Stomach (tissue), 9 donors: ENCODE measurements around the gene HDGFL3. TPM values are rescaled to one million over a fixed set of nuclear protein-coding genes. Genes with fewer than 3 reads are reported as not detected.
A peak's percentile ranks its signal among the peaks of the same experiment; 100 is the strongest.

Source experiments
- DNase-seq, 2 donors: peaks; one replicate each; pipeline versions ENCODE4 v3.0.0 to v3.0.0-alpha.2; 2013 to 2019
- H3K27ac ChIP-seq, 5 donors: fragments of 200-600 bp in 4 of 5; sonication (generic) in 4 of 5; one replicate each; pipeline ENCODE4 v1.5.1; 2013 to 2019; ENCODE audit warnings: mild to moderate bottlenecking in 1 of 5, moderate library complexity in 1 of 5
- H3K27me3 ChIP-seq, 3 donors: fragments of 200-600 bp; sonication (generic); one replicate each; pipeline ENCODE4 v1.5.1; 2017 to 2019; ENCODE audit warnings: mixed run types in 1 of 3
- H3K36me3 ChIP-seq, 4 donors: fragments of 200-600 bp; sonication (generic); 1 replicate in 3 of 4; 2 replicates in 1 of 4; pipeline ENCODE4 v1.5.1; 2016 to 2019
- H3K4me1 ChIP-seq, 4 donors: fragments of 200-600 bp; sonication (generic); one replicate each; pipeline ENCODE4 v1.5.1; 2016 to 2019
- H3K4me3 ChIP-seq, 4 donors: fragments of 200-600 bp; sonication (generic) in 3 of 4; one replicate each; pipeline ENCODE4 v1.5.1; 2016 to 2019; ENCODE audit warnings: mild to moderate bottlenecking in 1 of 4
- H3K9me3 ChIP-seq, 4 donors: fragments of 200-600 bp; sonication (generic); one replicate each; pipeline ENCODE4 v1.5.1; 2016 to 2019
- EP300 ChIP-seq: sonication (generic); formaldehyde crosslinking; IDR thresholded peaks from one replicate; pipeline ENCODE4 v1.6.1; 2017; ENCODE audit warnings: antibody characterized with exemption
- POLR2A ChIP-seq, 4 donors: fragments of 450-650 bp; IDR thresholded peaks; one replicate each; pipeline ENCODE4 v1.6.1; 2016; ENCODE audit warnings: antibody characterized with exemption in 4 of 4, control low read depth in 2 of 4, mild to moderate bottlenecking in 1 of 4, moderate library complexity in 1 of 4
- POLR2AphosphoS5 ChIP-seq, 3 donors: sonication (generic); formaldehyde crosslinking; IDR thresholded peaks; one replicate each; pipeline ENCODE4 v1.6.1; 2016; ENCODE audit warnings: antibody characterized with exemption in 3 of 3
- WGBS, 5 donors: extraction: QIAGEN DNeasy Blood & Tissue Kit in 3 of 5; methylation state at CpG; one replicate each; pipeline versions ENCODE4 v1.1.5 to v1.1.7; 2013 to 2018; 5-methylcytosine and 5-hydroxymethylcytosine counted together
- intact Hi-C: fragments of 100-400 bp; cut with DNase I; formaldehyde crosslinking; loops from one replicate; pipeline ENCODE4 v1.15.1; 2023; ENCODE audit warnings: low total_unique reads
- polyA plus RNA-seq, 3 donors: library from polyadenylated mRNA; stranded (reverse); fragments of 200-250 nt; gene quantifications; one replicate each; pipeline ENCODE4 v1.2.3, GENCODE V29; 2013
- total RNA-seq, 5 donors: library from RNA; depleted of rRNA; stranded (reverse); fragments of >200 nt; gene quantifications; one replicate each; pipeline versions ENCODE4 v1.1.0 to v1.2.3, GENCODE V29; 2014 to 2016
- TF ChIP-seq, protein P1 (sequence below), 7 experiments: fragments of 450-650 bp in 4 of 7; fragments of 200-600 bp in 3 of 7; sonication (generic) in 3 of 7; IDR thresholded peaks; one replicate each; pipeline ENCODE4 v1.5.1; 2016 to 2019; ENCODE audit warnings: antibody characterized with exemption in 7 of 7, control low read depth in 2 of 7, mild to moderate bottlenecking in 1 of 7
- donor health status: healthy with polysubstance abuse.
- donor health status: Bipolar disorder and iron deficiency.
- donor health status: healthy.

HDGFL3 gene
- total and polyA plus RNA-seq, 8 donors, result 4.0 to 110 (median 14.8) TPM

DNA sequence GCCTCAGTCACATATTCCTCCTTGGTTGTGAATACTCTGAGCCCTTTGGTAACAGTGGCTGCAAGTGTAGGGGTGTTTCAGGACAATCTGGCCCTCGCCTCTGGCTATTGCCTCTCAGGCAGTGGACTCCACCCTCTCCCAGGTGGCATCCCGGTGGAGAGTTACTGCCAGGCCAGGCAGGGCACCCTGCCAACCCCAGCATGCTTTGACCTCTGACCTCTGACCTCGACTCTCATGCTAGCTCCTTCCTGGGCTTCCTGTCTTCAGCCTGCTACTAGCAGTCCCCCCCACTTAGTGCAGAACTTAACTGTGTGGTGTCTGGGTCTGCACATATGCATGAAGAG, 94.7 kb downstream of the HDGFL3 start:
- Histone ChIP-seq H3K9me3 (no peaks in the 10 kb centered on the region), H3K4me3 (no peak overlapping the region), H3K4me1 (peaks cover 1 to 20% (median 2%) of the 10 kb centered on the region in 4 donors), H3K27me3 (peaks cover 2 to 31% (median 14%) of the 10 kb centered on the region in 3 donors), H3K27ac (peak overlapping the region in 2 of 5 donors; percentile 25 to 26), H3K36me3 (peaks cover 0 to 12% (median 3%) of the 10 kb centered on the region in 4 donors)
- no peak for DNase-seq
- intact Hi-C loops, result no loop called here
- WGBS, 5 donors, result 27 to 48% (median 34%) methylated on average over 1 to 3 of the region's 3 CpGs
- no peak for TF ChIP-seq EP300
- TF ChIP-seq, protein P1, sequence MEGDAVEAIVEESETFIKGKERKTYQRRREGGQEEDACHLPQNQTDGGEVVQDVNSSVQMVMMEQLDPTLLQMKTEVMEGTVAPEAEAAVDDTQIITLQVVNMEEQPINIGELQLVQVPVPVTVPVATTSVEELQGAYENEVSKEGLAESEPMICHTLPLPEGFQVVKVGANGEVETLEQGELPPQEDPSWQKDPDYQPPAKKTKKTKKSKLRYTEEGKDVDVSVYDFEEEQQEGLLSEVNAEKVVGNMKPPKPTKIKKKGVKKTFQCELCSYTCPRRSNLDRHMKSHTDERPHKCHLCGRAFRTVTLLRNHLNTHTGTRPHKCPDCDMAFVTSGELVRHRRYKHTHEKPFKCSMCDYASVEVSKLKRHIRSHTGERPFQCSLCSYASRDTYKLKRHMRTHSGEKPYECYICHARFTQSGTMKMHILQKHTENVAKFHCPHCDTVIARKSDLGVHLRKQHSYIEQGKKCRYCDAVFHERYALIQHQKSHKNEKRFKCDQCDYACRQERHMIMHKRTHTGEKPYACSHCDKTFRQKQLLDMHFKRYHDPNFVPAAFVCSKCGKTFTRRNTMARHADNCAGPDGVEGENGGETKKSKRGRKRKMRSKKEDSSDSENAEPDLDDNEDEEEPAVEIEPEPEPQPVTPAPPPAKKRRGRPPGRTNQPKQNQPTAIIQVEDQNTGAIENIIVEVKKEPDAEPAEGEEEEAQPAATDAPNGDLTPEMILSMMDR (IDR thresholded peaks at IDR 0.05), result no peak
- TF ChIP-seq POLR2A (IDR thresholded peaks at IDR 0.05), result no peak
- no peak for TF ChIP-seq POLR2AphosphoS5 (IDR thresholded peaks at IDR 0.05)

DNA sequence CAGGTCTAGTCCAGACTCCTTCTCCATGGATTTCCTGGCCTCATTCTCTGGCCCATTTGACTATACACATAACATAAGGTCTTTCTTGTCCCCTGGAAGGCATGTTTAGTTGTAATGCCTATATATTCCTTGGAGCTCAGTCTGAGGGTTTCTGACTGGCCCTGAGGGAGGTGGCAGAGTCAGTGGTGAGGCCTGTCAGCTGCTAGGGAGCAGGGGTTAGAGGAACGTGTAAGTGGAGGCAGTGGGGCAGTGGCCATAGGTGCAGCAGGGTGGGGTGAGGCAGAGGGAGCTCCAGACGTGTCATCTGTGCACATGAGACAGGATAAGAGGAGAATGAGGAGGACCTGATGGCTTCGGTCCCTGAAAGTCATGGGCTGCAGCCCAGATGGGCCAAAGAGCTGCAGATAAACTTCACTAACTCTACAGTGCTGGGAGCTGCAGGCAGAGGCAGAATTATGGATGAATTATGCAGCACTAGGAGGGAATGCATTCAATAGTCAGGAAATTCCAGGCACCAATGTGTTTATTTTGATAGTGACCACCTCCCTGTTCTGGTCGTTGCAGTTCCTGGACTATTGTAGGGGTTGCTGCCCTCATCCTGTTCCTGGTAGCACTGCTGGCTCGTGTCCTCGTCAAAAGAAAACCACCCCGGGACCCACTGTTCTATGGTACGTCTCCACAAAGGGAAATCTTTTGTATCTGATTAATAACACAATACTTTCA, 95.2 kb downstream of the HDGFL3 start:
- TF ChIP-seq EP300 (peak; percentile 33), POLR2AphosphoS5 (IDR thresholded peaks at IDR 0.05) (no peak)
- H3K27ac ChIP-seq, result peak overlapping the region in 2 of 5 donors; percentile 25 to 26
- no peak for DNase-seq
- H3K4me1 ChIP-seq, result peaks cover 6 to 25% (median 8%) of the 10 kb centered on the region in 4 donors
- H3K36me3 ChIP-seq, result peaks cover 0 to 9% (median 3%) of the 10 kb centered on the region in 4 donors
- peaks cover 7 to 36% (median 20%) of the 10 kb centered on the region in 3 donors for H3K27me3 ChIP-seq
- WGBS, 5 donors, result 60 to 66% (median 63%) methylated on average over 8 of the region's 8 CpGs
- no peak overlapping the region for H3K4me3 ChIP-seq
- no peaks in the 10 kb centered on the region for H3K9me3 ChIP-seq
- intact Hi-C loops, result no loop called here

DNA sequence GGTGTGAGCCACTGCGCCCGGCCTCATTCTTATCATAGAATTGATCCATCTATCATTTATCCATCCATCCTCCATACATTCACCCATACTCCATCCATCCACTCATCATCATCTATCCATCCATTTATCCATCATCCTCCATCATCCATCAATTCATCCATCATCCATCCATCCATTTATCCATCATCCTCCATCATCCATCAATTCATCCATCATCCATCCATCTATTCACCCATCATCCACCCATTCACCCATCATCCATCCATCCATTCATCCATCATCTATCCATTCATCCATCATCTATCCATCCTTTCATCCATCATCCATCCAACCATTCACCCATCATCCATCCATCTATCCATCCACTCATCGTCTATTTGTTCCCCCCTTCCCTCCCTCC, 96.5 kb downstream of the HDGFL3 start:
- no peak overlapping the region for H3K4me3 ChIP-seq
- no peak for TF ChIP-seq POLR2AphosphoS5 (IDR thresholded peaks at IDR 0.05)
- intact Hi-C loops, result no loop called here
- peaks cover 0 to 3% (median 2%) of the 10 kb centered on the region in 4 donors for H3K36me3 ChIP-seq
- H3K4me1 ChIP-seq, result peaks cover 14 to 35% (median 15%) of the 10 kb centered on the region in 4 donors
- H3K27ac ChIP-seq, result no peak overlapping the region
- H3K27me3 ChIP-seq, result peaks cover 8 to 48% (median 25%) of the 10 kb centered on the region in 3 donors
- DNase-seq, result no peak
- no peaks in the 10 kb centered on the region for H3K9me3 ChIP-seq
- WGBS, 5 donors, result 95 to 98% (median 96%) methylated on average over 3 of the region's 3 CpGs

DNA sequence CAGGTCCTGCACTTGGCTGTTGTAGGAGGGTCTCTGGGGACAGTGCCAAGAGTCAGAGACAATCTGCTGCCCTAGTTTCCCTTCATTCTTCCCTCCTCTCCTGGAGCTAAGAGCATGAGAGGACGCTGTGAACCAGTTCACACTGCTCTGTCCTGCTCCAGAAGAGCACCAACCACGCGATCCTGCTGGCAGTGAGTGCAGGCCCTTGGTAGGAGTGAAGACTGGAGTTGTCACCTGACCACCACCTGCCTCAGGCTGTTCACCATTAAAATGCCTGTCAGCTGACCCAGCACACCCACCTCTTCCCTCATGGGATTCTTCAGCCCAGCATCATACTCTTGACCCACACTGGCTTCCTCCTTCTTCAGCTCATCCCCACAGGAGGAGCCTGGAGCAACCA, 97.2 kb downstream of the HDGFL3 start:
- no peak for DNase-seq
- peaks cover 0 to 3% (median 1%) of the 10 kb centered on the region in 4 donors for H3K36me3 ChIP-seq
- H3K27ac ChIP-seq, result no peak overlapping the region
- WGBS, 5 donors, result 69 to 85% (median 84%) methylated on average over 2 to 3 of the region's 3 CpGs
- H3K4me3 ChIP-seq, result no peak overlapping the region
- H3K27me3 ChIP-seq, result peaks cover 8 to 55% (median 25%) of the 10 kb centered on the region in 3 donors
- peaks cover 14 to 35% (median 15%) of the 10 kb centered on the region in 4 donors for H3K4me1 ChIP-seq
- no peaks in the 10 kb centered on the region for H3K9me3 ChIP-seq
- intact Hi-C loops, result no loop called here
- TF ChIP-seq, protein P1 (IDR thresholded peaks at IDR 0.05), result no peak
- TF ChIP-seq EP300 (no peak), POLR2A (IDR thresholded peaks at IDR 0.05) (no peak), POLR2AphosphoS5 (IDR thresholded peaks at IDR 0.05) (no peak)

DNA sequence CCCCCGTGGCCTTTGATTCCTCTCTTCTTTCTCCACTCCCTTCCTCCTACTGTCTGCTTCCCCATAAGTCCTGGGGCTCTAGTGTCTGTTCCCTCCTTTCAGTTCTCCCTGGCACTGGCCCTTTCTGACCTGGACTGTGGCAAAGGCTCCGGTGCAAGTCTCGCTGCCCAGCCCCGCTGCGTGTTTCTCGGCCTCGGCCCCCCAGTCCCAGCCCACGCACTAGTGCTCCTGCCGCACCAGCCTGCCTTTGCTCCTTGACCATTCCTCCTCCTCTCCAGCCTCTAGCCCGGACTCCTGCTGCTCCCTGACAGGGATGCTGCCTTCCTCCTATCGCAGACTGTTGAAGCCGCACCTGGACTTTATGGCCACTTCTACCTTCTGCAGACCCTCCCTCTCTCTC, 98.1 kb downstream of the HDGFL3 start:
- H3K27ac ChIP-seq, result no peak overlapping the region

More for the DNA sequence above, 98.1 kb downstream of the HDGFL3 start:
- intact Hi-C loops, result no loop called here
- Histone ChIP-seq H3K4me1 (peaks cover 14 to 35% (median 15%) of the 10 kb centered on the region in 4 donors), H3K4me3 (no peak overlapping the region), H3K36me3 (no peaks in the 10 kb centered on the region), H3K27me3 (peaks cover 8 to 59% (median 25%) of the 10 kb centered on the region in 3 donors), H3K9me3 (no peaks in the 10 kb centered on the region)
- TF ChIP-seq POLR2A (IDR thresholded peaks at IDR 0.05), result no peak
- TF ChIP-seq EP300, result no peak
- no peak for TF ChIP-seq POLR2AphosphoS5 (IDR thresholded peaks at IDR 0.05)
- TF ChIP-seq, protein P1 (IDR thresholded peaks at IDR 0.05), result no peak
- 83 to 90% (median 86%) methylated on average over 12 of the region's 12 CpGs for WGBS, 5 donors
- no peak for DNase-seq
